ENCODE measurements around the gene RAB27A. TPM values are rescaled to one million over a fixed set of nuclear protein-coding genes. Genes with fewer than 3 reads are reported as not detected.

Gene RAB27A
- total RNA-seq, 1 experiment from 2014 or later, result 28.9 TPM

- BruUV-seq (replicated peaks), result no TSS peak
- intact Hi-C loops (cut with micrococcal nuclease; ENCODE audit: unreplicated experiment), result loop anchor here (5.0 kb wide), 1 partner anchor 210 kb away; the partner anchor contains the start of genes CCPG1 and PIERCE2
- Mint-ChIP-seq H3K4me3 (ENCODE audit: low read depth, unreplicated experiment) (no peak overlapping the region), H3K4me1 (ENCODE audit: low read depth, unreplicated experiment) (no peaks in the 10 kb centered on the region), H3K9me3 (ENCODE audit: low read depth, unreplicated experiment) (peaks cover 5% of the 10 kb centered on the region), H3K27me3 (ENCODE audit: unreplicated experiment) (no peaks in the 10 kb centered on the region), H3K27ac (ENCODE audit: unreplicated experiment) (no peak overlapping the region), H3K36me3 (ENCODE audit: insufficient read depth, unreplicated experiment) (no peaks in the 10 kb centered on the region)
- CTCF ChIA-PET, result interaction anchor here (1.0 to 1.3 kb wide), 2 partner anchors 14 to 142 kb away, joined by 3 to 4 read pairs; no protein-coding TSS in a partner anchor
- DNase-seq, result no peak
- TF ChIP-seq CTCF (IDR thresholded peaks at IDR 0.05; ENCODE audit: unreplicated experiment), result no peak
These were observed 91.9 kb downstream of the RAB27A start for GRCh38 chr15:55197719-55198118.

- no peak overlapping the region for H3K27ac Mint-ChIP-seq (ENCODE audit: unreplicated experiment)
- CTCF ChIA-PET, result interaction anchor here (0.6 to 1.3 kb wide), 7 partner anchors 14 to 211 kb away, joined by 3 to 6 read pairs (median 3); partner anchors contain the start of genes CCPG1, PIERCE2, PIGB and PIGBOS1
- H3K4me3 Mint-ChIP-seq (ENCODE audit: low read depth, unreplicated experiment), result no peak overlapping the region
- no peaks in the 10 kb centered on the region for H3K27me3 Mint-ChIP-seq (ENCODE audit: unreplicated experiment)
- intact Hi-C loops (cut with micrococcal nuclease; ENCODE audit: unreplicated experiment), result loop anchor here (5.0 kb wide), 1 partner anchor 210 kb away; the partner anchor contains the start of genes CCPG1 and PIERCE2
- no TSS peak for BruUV-seq (replicated peaks)
- H3K9me3 Mint-ChIP-seq (ENCODE audit: low read depth, unreplicated experiment), result peaks cover 5% of the 10 kb centered on the region
- no peaks in the 10 kb centered on the region for H3K4me1 Mint-ChIP-seq (ENCODE audit: low read depth, unreplicated experiment)
- no peaks in the 10 kb centered on the region for H3K36me3 Mint-ChIP-seq (ENCODE audit: insufficient read depth, unreplicated experiment)
- TF ChIP-seq CTCF (IDR thresholded peaks at IDR 0.05; ENCODE audit: unreplicated experiment), result no peak
- DNase-seq, result no peak
These were observed 92.3 kb downstream of the RAB27A start for GRCh38 chr15:55197362-55197705.

GRCh38 chr15:55196458-55197361 is 92.9 kb downstream of the RAB27A start, which contains the start of gene RSL24D1:
Gene RSL24D1 (minus strand): TSS chr15:55196941. CDS start chr15:55196890, 51 bp downstream.
- intact Hi-C loops (cut with micrococcal nuclease; ENCODE audit: unreplicated experiment), result loop anchor here (5.0 kb wide), 1 partner anchor 211 kb away; the partner anchor contains the start of genes CCPG1 and PIERCE2
- Mint-ChIP-seq H3K27me3 (ENCODE audit: unreplicated experiment) (no peaks in the 10 kb centered on the region), H3K4me1 (ENCODE audit: low read depth, unreplicated experiment) (no peaks in the 10 kb centered on the region), H3K36me3 (ENCODE audit: insufficient read depth, unreplicated experiment) (no peaks in the 10 kb centered on the region), H3K4me3 (ENCODE audit: low read depth, unreplicated experiment) (no peak within 1 kb of the TSS), H3K9me3 (ENCODE audit: low read depth, unreplicated experiment) (peaks cover 5% of the 10 kb centered on the region), H3K27ac (ENCODE audit: unreplicated experiment) (no peak within 1 kb of the TSS)
- TF ChIP-seq CTCF (IDR thresholded peaks at IDR 0.05; ENCODE audit: unreplicated experiment), result no peak
- TSS peak; percentile 62 for BruUV-seq (replicated peaks)
- CTCF ChIA-PET, result interaction anchor here (0.6 to 1.3 kb wide), 7 partner anchors 13 to 212 kb away, joined by 3 to 6 read pairs (median 3); partner anchors contain the start of genes CCPG1, PIERCE2, PIGB and PIGBOS1
- peak; percentile 96 for DNase-seq

GRCh38 chr15:55195996-55196395 is 93.6 kb downstream of the RAB27A start:
- Mint-ChIP-seq H3K4me3 (ENCODE audit: low read depth, unreplicated experiment) (no peak overlapping the region), H3K4me1 (ENCODE audit: low read depth, unreplicated experiment) (no peaks in the 10 kb centered on the region), H3K27me3 (ENCODE audit: unreplicated experiment) (no peaks in the 10 kb centered on the region), H3K9me3 (ENCODE audit: low read depth, unreplicated experiment) (peaks cover 5% of the 10 kb centered on the region), H3K36me3 (ENCODE audit: insufficient read depth, unreplicated experiment) (peaks cover 6% of the 10 kb centered on the region), H3K27ac (ENCODE audit: unreplicated experiment) (no peak overlapping the region)
- intact Hi-C loops (cut with micrococcal nuclease; ENCODE audit: unreplicated experiment), result loop anchor here (5.0 kb wide), 1 partner anchor 211 kb away; the partner anchor contains the start of genes CCPG1 and PIERCE2
- DNase-seq, result no peak
- no TSS peak for BruUV-seq (replicated peaks)
- CTCF ChIA-PET, result interaction anchor here (1.3 kb wide), 1 partner anchor 122 kb away, joined by 6 read pairs; the partner anchor contains the start of genes PIGB and PIGBOS1
- TF ChIP-seq CTCF (IDR thresholded peaks at IDR 0.05; ENCODE audit: unreplicated experiment), result no peak
